HEK293 (cell line): ENCODE results near the gene LGALS16.

Experiments used
- CTCF ChIA-PET: fragments of 350-600 bp; formaldehyde crosslinking; extraction: SDS; loops from one replicate; lab custom pipeline; 2021; ENCODE audit warnings: antibody characterized with exemption; lab: Yijun Ruan, JAX
- POLR2A ChIA-PET: fragments of 300-600 bp; formaldehyde crosslinking; extraction: SDS; loops from one replicate; lab custom pipeline; 2020; ENCODE audit warnings: antibody characterized with exemption, inconsistent platforms; lab: Yijun Ruan, JAX
- H3K27ac ChIP-seq: fragments of 200-500 bp; sonication (Bioruptor generic); 2 replicates; pipeline ENCODE4 v1.5.1; 2014; ENCODE audit warnings: low read depth, low read length, control low read depth, inconsistent platforms; ENCODE audit errors: extremely low read depth
- H3K36me3 ChIP-seq, 2 experiments: fragments of 200-500 bp in 1 of 2; sonication (Bioruptor generic) in 1 of 2; 1 replicate in 1 of 2; 2 replicates in 1 of 2; pipeline ENCODE4 v1.5.1; 2014 to 2017; ENCODE audit warnings: inconsistent platforms in 2 of 2, low read length in 2 of 2; ENCODE audit not compliant: control insufficient read depth in 2 of 2, insufficient read depth in 1 of 2
- H3K4me1 ChIP-seq: fragments of 200-500 bp; sonication (Bioruptor generic); 2 replicates; pipeline ENCODE4 v1.5.1; 2014; ENCODE audit warnings: mild to moderate bottlenecking, low read length, inconsistent platforms; ENCODE audit not compliant: control insufficient read depth, insufficient read depth
- H3K4me3 ChIP-seq: 2 replicates; pipeline ENCODE4 v1.5.1; 2011; ENCODE audit warnings: low read depth, mild to moderate bottlenecking, control low read depth, low read length, moderate library complexity
- H3K9me3 ChIP-seq: fragments of 200-500 bp; sonication (Bioruptor generic); 2 replicates; pipeline ENCODE4 v1.5.1; 2014; ENCODE audit warnings: low read depth, low read length, inconsistent platforms; ENCODE audit not compliant: control insufficient read depth, insufficient read depth
- KLF7 ChIP-seq: fragments of 450-650 bp; formaldehyde crosslinking; IDR thresholded peaks from 2 replicates; pipeline ENCODE4 v1.5.1; 2016; ENCODE audit warnings: missing biosample characterization, missing genetic modification characterization, borderline replicate concordance
- OVOL3 ChIP-seq: fragments of 450-650 bp; formaldehyde crosslinking; IDR thresholded peaks from 2 replicates; pipeline ENCODE4 v1.5.1; 2016; ENCODE audit warnings: missing biosample characterization, missing genetic modification characterization
- REST ChIP-seq: fragments of 450-650 bp; formaldehyde crosslinking; IDR thresholded peaks from 2 replicates; pipeline ENCODE4 v1.5.1; 2016; ENCODE audit warnings: missing biosample characterization, missing genetic modification characterization
- SALL2 ChIP-seq: fragments of 450-650 bp; formaldehyde crosslinking; IDR thresholded peaks from 2 replicates; pipeline ENCODE4 v1.5.0; 2017; ENCODE audit warnings: missing biosample characterization, mild to moderate bottlenecking, missing genetic modification characterization, borderline replicate concordance
- SP2 ChIP-seq: fragments of 450-650 bp; formaldehyde crosslinking; IDR thresholded peaks from 2 replicates; pipeline ENCODE4 v1.5.1; 2016; ENCODE audit warnings: missing biosample characterization, missing genetic modification characterization
- SP7 ChIP-seq: fragments of 450-650 bp; formaldehyde crosslinking; IDR thresholded peaks from 2 replicates; pipeline ENCODE4 v1.5.1; 2016; ENCODE audit warnings: missing biosample characterization, missing genetic modification characterization
- ZBTB20 ChIP-seq: fragments of 450-650 bp; formaldehyde crosslinking; IDR thresholded peaks from 2 replicates; pipeline ENCODE4 v1.5.1; 2016; ENCODE audit warnings: missing biosample characterization, missing genetic modification characterization
- ZBTB6 ChIP-seq: fragments of 450-650 bp; formaldehyde crosslinking; IDR thresholded peaks from 2 replicates; pipeline ENCODE4 v1.5.1; 2017; ENCODE audit warnings: missing biosample characterization, missing genetic modification characterization
- ZNF169 ChIP-seq: fragments of 450-650 bp; formaldehyde crosslinking; IDR thresholded peaks from 2 replicates; pipeline ENCODE4 v1.5.1; 2016; ENCODE audit warnings: missing biosample characterization, missing genetic modification characterization
- ZNF184 ChIP-seq: fragments of 450-650 bp; IDR thresholded peaks from 2 replicates; pipeline ENCODE4 v1.5.1; 2018; ENCODE audit warnings: missing biosample characterization, mild to moderate bottlenecking, missing genetic modification characterization
- ZNF2 ChIP-seq: fragments of 450-650 bp; formaldehyde crosslinking; IDR thresholded peaks from 2 replicates; pipeline ENCODE4 v1.5.1; 2016; ENCODE audit warnings: missing biosample characterization, missing genetic modification characterization
- ZNF274 ChIP-seq, 2 experiments: fragments of 200-500 bp in 1 of 2; fragments of 450-650 bp in 1 of 2; sonication (Bioruptor generic) in 1 of 2; formaldehyde crosslinking in 1 of 2; IDR thresholded peaks; 2 replicates each; pipeline versions ENCODE4 v1.5.1 to v1.6.1; 2014 to 2016; ENCODE audit warnings: borderline replicate concordance in 1 of 2, inconsistent platforms in 1 of 2, low read length in 1 of 2, missing biosample characterization in 1 of 2, missing genetic modification characterization in 1 of 2
- ZNF311 ChIP-seq: fragments of 450-650 bp; formaldehyde crosslinking; IDR thresholded peaks from 2 replicates; pipeline ENCODE4 v1.5.1; 2017; ENCODE audit warnings: missing biosample characterization, missing genetic modification characterization, borderline replicate concordance
- ZNF426 ChIP-seq: fragments of 450-650 bp; formaldehyde crosslinking; IDR thresholded peaks from 2 replicates; pipeline ENCODE4 v1.5.1; 2017; ENCODE audit warnings: missing biosample characterization, missing genetic modification characterization, mild to moderate bottlenecking, inconsistent platforms, moderate library complexity
- ZNF513 ChIP-seq: fragments of 450-650 bp; IDR thresholded peaks from 2 replicates; pipeline ENCODE4 v1.5.1; 2018; ENCODE audit warnings: missing biosample characterization, missing genetic modification characterization
- ZNF530 ChIP-seq: fragments of 450-650 bp; formaldehyde crosslinking; IDR thresholded peaks from 2 replicates; pipeline ENCODE4 v1.5.1; 2016; ENCODE audit warnings: low read depth, missing biosample characterization, missing genetic modification characterization
- ZNF555 ChIP-seq: fragments of 450-650 bp; formaldehyde crosslinking; conservative IDR thresholded peaks from 2 replicates; pipeline ENCODE4 v1.5.1; 2017; ENCODE audit warnings: missing biosample characterization, mild to moderate bottlenecking, missing genetic modification characterization, inconsistent platforms
- ZNF610 ChIP-seq: fragments of 450-650 bp; formaldehyde crosslinking; IDR thresholded peaks from 2 replicates; pipeline ENCODE4 v1.5.1; 2016; ENCODE audit warnings: missing biosample characterization, missing genetic modification characterization, borderline replicate concordance
- ZNF664 ChIP-seq: fragments of 450-650 bp; formaldehyde crosslinking; IDR thresholded peaks from 2 replicates; pipeline ENCODE4 v1.5.1; 2016; ENCODE audit warnings: missing biosample characterization, missing genetic modification characterization
- ZNF707 ChIP-seq: fragments of 450-650 bp; formaldehyde crosslinking; IDR thresholded peaks from 2 replicates; pipeline ENCODE4 v1.5.1; 2016; ENCODE audit warnings: missing biosample characterization, missing genetic modification characterization
- ZNF837 ChIP-seq: fragments of 450-650 bp; formaldehyde crosslinking; IDR thresholded peaks from 2 replicates; pipeline ENCODE4 v1.5.1; 2016; ENCODE audit warnings: missing biosample characterization, missing genetic modification characterization

Gene LGALS16

GRCh38 chr19:39647918-39648317 is 7.8 kb upstream of the LGALS16 start:
- CTCF ChIA-PET = interaction anchor here (1.0 to 1.8 kb wide), 2 partner anchors 25 to 120 kb away, joined by 3 to 4 read pairs; no protein-coding TSS in a partner anchor
- POLR2A ChIA-PET = no interaction called here
- no peak overlapping the region for H3K27ac ChIP-seq
- no peak overlapping the region for H3K4me3 ChIP-seq
- no peak for TF ChIP-seq SP2 (tag by site-specific recombination)
- peak; percentile 68 for TF ChIP-seq REST (tag by site-specific recombination)
- TF ChIP-seq, all 188 proteins: peak for 1
- H3K36me3 ChIP-seq = no peaks in the 10 kb centered on the region
- H3K9me3 ChIP-seq = peaks cover 9% of the 10 kb centered on the region
- H3K4me1 ChIP-seq = no peaks in the 10 kb centered on the region

GRCh38 chr19:39659791-39660190 is 4.1 kb downstream of the LGALS16 start:
- Histone ChIP-seq H3K36me3 (no peaks in the 10 kb centered on the region), H3K4me3 (no peak overlapping the region), H3K4me1 (no peaks in the 10 kb centered on the region), H3K9me3 (peaks cover 3% of the 10 kb centered on the region; the same call in 1 of the 2 replicates), H3K27ac (no peak overlapping the region)
- CTCF ChIA-PET = no interaction called here
- TF ChIP-seq SALL2 (tag by site-specific recombination) (no peak), ZNF184 (tag by site-specific recombination) (no peak), ZNF311 (tag by site-specific recombination) (no peak), ZNF837 (tag by site-specific recombination) (no peak), ZNF555 (tag by site-specific recombination) (no peak), ZBTB6 (tag by site-specific recombination) (no peak)
- POLR2A ChIA-PET = no interaction called here

- POLR2A ChIA-PET = no interaction called here
- CTCF ChIA-PET = interaction anchor here (0.6 to 0.7 kb wide), 2 partner anchors 11 to 141 kb away, joined by 3 read pairs; no protein-coding TSS in a partner anchor
- no peaks in the 10 kb centered on the region for H3K36me3 ChIP-seq
- TF ChIP-seq REST (tag by site-specific recombination) (no peak), ZNF426 (tag by site-specific recombination) (no peak), ZNF664 (tag by site-specific recombination) (no peak), SP7 (tag by site-specific recombination) (no peak), ZBTB20 (tag by site-specific recombination) (no peak), KLF7 (tag by site-specific recombination) (no peak), ZNF513 (tag by site-specific recombination) (no peak), ZNF274 (IDR thresholded peaks at IDR 0.05; ENCODE audit: low read length) (no peak), ZNF274 (tag by site-specific recombination; IDR thresholded peaks at IDR 0.05; ENCODE audit: borderline replicate concordance) (no peak), ZNF530 (tag by site-specific recombination) (no peak), ZNF2 (tag by site-specific recombination) (no peak), ZNF169 (tag by site-specific recombination) (no peak), ZNF610 (tag by site-specific recombination) (no peak), ZNF707 (tag by site-specific recombination) (no peak), OVOL3 (tag by site-specific recombination) (no peak)
Observed at GRCh38 chr19:39660661-39661060, 4.9 kb downstream of the LGALS16 start.

More at GRCh38 chr19:39660661-39661060, 4.9 kb downstream of the LGALS16 start:
- Histone ChIP-seq H3K9me3 (no peaks in the 10 kb centered on the region; the same call in 1 of the 2 replicates), H3K4me1 (no peaks in the 10 kb centered on the region), H3K27ac (no peak overlapping the region), H3K4me3 (no peak overlapping the region)
